OCI-M2 (cell line): Measurements from ENCODE around the gene CFAP54.

Experiments used
- DNase-seq: peaks from one replicate; lab custom pipeline; 2025; ENCODE audit not compliant: unreplicated experiment; lab: John Stamatoyannopoulos, UW

Gene CFAP54

DNA sequence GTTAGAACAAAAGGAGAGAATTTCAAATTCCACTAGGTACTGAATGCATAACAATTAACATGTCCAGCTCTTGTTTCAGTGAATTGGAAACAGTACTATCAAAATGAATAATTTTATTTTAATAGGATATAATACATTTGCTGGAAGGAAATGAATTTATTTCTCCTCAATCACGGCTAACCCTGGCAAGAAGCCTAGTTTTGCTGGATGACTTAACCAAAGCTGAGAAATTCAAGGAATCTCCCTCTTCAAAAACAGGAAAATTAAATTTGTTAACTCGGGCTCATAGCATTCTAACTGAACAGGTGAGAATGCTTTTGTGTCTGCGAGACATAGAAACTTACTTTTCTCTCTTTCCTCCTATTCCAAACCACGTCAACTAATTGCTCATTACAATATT lies 254.2 kb downstream of the CFAP54 start:
- DNase-seq = no peak

DNA sequence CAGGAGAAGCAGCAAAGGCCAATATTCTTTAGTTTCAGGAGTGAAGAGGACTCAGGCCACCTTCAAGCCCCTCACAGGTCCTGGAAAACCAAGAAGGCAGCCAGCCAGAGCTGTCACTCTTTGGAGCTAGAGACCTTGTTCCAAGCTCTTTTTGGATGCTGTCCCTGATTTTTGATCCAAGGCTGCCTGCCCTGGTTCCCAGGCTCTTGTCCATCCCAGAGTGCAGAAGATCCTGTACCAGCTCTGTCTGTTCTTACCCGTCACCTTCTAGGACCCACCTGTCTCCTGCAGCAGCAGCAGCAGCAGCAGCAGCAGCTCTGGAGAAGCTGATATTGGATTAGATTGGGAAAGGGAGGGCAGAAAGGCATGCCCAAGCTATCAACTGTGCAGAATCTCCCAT lies 260.6 kb downstream of the CFAP54 start:
- no peak for DNase-seq

DNA sequence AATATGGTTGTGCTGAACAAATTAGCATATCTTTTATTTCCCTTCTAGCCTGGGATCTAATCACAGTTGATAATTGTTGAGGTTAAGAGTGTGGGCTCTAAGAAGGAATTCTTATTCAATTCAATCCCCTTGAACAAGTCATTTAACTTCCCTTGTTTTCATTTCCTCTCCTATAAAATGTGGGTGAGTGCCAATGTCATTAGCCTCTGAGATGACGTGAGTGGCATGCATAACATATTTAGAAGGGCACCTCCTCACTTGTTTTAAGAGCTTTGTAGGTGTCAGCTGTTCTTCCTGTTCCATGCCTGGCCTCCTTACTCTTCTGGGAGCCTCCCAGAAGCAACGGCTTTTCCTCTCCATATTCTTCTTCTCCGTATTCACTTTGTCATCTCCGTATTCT lies 262.2 kb downstream of the CFAP54 start:
- no peak for DNase-seq

DNA sequence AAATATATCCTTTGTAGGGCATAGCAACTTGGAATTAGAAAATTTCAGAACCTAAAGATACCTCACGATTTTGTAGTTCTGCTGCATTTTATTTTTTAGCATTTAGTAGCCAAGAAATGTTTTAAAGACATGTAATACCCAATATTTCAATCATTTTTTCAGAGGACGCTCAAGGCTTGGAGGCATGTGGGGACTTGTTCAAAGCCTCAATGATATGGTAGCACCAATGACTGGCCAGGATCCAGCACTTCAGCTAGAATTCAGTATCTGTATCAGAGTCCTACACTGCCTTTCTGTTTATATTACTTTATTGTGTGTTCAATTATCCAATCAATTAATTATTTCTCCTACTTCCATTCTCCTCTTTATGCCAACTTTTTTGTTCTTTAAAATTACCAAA lies 262.8 kb downstream of the CFAP54 start:
- DNase-seq = no peak

DNA sequence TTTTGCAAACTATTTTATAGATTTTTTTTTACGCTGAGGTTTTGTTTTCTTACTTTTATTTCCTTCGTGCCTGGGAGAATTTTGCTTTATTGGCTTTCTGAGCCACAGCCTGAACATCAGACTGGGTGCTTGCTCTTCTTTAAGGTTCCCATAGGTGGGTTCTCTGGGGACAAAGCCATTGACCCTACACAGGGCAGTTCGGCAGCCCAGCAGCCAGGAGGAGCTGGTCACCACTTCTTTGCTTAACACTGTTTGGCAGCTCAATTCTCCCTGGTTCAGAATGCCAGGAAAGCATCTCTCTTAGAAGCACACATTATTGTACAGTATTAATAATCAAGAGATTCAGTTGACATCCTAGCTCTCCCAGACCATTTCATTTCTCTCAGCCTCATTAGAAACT lies 276.9 kb downstream of the CFAP54 start:
- no peak for DNase-seq

DNA sequence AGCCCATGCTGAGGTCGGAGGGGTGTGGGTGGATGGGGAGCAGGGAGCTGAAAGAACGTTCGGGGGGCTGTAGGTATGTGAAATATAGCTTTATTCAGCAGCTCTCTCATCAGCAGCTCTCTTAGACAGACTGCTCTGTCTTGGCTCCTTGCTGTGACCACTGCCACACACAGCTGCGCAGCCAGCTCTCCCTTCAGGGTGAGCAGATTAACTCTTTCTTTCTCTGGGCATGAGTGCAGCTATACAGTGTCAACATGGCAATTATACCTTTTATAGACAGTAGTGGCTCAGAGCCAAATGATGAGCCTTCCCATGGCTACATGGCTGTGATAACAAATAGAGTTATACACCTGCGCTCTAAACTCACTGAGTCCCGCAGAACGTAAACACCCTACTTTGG lies 280.0 kb downstream of the CFAP54 start:
- DNase-seq = no peak

DNA sequence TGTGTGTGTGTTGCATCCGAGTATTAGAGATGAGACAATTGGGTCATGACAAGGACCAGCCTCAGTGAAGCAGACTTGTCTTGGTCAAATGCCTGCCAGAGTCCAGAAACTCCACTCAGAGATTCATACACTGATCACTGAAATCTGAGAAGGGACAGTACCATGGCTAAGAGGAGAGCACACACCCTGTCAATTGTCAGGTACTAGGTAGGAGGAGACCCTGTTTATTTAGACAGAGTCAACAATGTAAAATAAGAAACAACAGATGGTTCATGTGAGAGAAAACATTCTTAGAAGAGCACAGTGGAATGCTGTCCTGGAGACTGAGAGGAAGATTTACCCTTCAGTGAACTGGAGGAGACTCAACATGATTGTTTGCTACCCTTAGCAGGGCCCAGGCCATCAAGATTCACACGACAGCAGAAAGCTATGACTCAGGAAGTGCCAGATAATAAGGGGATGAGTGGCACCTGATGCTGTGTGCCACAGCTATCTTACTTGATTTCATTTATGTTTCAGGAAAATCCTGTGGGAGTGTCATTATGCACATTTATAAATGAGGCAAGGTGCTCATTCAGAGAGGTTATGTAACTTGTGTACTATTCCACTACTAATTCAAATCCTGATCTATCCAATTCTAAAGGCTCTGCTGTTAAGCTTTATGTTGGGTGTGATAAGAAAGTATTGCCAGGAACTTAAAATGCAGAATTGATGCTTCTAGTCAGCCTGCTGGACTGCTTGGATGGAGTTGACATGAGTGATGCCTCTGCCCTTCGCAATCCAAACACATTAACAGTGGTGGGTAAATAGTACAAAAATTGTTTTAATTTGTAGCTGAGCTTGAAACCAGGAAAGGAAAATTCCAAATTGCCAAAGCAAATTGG lies 281.1 kb downstream of the CFAP54 start:
- no peak for DNase-seq

DNA sequence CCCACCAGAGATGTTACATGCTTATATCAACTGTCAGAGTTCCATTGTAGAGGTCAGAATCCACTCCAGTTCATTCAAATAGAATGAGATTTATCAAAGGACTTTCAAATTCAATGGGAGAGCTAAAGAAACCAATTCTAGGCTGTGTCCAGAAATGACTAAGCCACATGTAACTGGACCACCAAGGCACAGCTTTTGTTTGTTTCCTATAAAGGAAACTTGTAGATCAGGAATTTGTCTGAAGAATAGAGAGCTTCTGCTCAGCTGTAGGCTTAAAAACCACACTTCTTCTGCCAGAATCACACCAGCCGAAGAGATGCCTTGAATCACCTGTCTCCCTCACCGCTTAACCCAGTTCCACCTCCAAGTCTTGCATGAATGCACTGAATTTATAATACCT lies 283.7 kb downstream of the CFAP54 start:
- DNase-seq = no peak

DNA sequence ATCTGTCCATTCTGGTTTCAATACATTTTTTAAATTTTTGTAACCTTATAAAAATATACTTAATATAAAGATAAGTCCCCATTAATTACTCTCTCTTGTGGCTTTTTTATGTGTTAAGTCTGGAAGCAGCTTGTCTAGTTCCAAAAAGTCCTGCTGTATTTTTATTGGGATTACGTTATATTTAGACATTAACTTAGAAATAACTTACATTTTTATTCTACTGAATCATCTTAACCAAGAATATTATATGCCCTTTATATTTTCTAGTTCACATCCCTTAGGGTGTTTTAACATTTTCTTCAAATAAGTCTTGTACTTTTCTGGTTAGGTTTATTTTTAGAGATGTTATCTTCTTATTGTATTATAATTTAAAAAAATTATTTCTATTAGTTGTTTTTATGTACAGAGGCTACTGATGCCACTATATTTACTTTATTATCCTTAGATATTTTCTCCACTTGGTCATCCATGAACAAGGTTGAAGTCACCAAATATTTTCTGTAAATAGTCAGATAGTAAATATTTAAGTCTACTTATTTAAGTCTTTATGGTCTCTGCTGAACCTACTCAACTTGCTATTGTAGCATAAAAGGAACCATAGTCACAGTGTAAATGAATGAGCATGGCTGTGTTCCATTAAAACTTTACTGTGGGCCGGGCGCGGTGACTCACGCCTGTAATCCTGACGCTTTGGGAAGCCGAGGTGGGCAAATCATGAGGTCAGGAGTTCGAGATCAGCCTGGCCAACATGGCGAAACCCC lies 285.3 kb downstream of the CFAP54 start:
- no peak for DNase-seq

DNA sequence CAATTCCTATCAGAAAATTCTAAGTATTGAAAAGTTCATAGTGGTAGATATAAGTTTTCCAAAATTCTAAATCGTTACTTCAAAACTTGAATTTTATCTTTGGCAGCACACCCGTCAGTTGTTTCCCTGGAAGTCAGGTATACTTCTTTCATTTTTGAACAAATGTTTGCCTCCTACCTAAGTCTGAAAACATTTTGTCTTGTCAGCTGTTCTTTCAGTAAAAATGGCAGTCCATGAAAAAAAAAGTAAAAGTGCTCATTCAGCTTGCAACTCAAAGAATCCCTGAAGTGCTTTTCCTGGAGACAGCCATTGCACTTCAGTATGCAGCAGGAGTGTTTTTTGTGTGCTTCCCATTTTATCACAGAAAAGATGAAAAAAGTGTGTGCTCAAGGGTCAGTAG lies 287.5 kb downstream of the CFAP54 start:
- no peak for DNase-seq

DNA sequence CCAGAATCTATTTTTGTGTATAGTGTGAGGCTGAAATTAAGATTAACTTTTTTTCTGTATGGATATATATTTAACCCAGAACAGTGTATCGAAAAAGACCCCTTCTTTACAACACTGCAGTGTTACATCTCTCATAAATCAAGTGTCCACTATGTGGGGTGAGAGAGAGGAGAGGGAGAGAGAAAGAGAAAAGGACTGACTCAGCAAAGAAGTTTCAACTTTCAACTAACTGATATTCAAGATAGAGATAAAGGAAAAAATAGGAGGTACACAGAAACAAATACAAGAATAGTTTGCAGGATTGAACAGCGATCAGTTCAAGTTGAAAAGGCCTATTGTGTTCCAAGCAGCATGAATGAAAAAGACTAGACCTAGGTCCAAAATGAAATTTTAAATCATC lies 291.0 kb downstream of the CFAP54 start:
- DNase-seq = no peak

DNA sequence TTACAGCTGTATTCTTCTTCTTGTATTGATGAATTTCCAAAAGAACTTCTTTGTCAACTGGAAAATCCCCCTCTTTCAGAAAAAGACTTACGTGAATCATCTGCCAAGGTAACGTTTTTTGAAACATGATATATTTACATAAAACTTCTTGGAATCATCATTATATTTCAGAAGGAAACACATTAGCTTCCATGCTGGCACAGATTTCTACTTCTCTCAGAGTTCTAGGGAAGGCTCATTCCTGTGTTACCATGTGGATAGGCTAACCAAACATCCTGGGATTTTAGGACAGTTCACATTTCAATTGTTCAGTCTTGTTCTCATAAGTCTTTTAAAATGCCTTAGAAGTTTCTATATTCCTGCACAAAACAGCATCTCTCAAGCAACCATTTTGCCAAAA lies 297.4 kb downstream of the CFAP54 start:
- no peak for DNase-seq

DNA sequence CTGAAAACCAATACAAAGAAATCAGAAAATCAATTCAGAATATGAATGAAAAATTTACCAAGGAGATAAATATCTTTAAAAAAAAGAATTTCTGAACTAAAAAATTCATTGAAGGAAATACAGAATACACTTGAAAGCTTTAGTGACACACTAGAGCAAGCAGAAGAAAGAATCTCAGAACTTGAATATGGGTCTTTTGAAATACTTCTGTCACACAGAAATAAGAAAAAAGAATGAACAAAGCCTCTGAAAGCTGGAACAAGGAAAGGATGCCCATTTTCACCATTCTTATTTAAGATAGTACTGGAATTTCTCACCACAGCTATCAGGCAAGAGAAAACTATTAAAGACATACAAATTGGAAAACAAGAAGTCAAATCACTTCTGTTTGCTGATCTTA lies 314.6 kb downstream of the CFAP54 start:
- no peak for DNase-seq

DNA sequence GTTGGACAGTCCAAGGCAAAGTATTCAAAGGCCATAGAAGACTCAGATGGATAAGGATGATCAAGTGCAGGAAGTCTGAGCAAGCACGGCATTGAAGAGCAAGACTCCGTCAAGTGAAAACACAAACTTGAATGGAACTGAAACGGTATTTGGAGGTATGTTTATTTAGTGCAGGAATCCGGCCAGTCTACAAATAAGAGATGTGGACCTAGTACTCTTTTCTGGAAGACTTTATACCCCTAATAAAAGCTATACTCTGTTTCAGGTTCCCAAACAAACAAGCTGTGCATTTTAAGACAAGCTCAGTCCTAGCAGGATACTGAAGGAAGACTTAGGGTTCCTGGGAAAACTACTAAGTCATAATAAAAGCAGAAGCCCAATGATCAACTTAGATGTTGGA lies 316.9 kb downstream of the CFAP54 start:
- DNase-seq = no peak

DNA sequence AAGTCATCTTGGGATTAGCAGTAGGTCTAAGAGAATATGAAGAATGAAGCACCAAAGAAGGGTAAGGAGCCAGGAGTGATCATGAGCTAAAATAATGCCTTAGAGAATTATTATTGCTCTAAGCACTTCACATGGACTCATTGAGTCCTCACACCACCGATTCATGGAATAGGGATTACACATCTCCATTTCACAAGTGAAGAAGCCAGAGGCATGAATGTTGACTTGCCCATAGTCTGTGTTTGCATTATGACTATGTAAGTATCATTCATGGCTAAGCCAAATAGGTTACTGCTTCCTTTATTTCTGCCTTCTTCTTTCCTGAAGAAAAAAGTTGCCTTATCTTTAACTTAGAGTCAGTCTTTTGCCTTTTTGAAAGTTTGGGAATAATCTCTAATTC lies 318.4 kb downstream of the CFAP54 start:
- DNase-seq = no peak

DNA sequence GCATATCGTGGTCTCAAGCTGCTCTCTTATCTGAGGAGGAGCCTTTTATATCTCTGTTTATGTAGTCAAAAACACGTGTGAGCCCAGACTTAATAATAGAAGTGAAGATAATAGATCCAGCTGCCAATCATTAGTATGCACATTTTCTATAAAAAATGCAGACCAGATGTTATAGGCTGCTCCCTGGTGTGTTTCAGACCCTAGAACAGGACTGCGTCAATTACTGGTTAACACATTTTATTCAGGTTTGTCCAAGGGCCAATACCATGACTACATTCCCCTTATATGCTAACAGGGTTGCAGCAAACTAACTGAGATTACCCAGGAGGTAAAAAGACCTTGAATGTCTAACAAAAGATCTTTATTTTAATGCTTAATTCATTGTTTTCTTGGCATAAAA lies 319.2 kb downstream of the CFAP54 start:
- no peak for DNase-seq

DNA sequence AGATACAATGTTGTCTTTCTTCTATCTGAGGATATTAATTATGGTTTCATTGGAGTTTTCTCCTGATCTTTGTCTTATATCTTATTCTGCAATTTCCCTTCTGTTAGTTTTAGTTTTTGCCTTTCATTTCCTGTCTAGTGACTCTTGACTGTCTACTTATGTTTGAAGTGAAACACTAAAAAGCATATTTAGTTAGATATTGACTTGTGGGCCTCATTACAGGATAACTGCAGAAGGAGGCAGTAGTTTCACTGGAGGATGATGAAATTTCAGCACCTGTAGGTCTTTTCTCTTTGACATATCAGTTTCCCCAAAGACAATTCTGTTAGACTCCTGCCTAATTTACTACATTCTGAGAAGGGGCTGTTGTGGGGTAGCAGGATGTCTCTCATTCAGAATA lies 320.1 kb downstream of the CFAP54 start:
- DNase-seq = no peak

DNA sequence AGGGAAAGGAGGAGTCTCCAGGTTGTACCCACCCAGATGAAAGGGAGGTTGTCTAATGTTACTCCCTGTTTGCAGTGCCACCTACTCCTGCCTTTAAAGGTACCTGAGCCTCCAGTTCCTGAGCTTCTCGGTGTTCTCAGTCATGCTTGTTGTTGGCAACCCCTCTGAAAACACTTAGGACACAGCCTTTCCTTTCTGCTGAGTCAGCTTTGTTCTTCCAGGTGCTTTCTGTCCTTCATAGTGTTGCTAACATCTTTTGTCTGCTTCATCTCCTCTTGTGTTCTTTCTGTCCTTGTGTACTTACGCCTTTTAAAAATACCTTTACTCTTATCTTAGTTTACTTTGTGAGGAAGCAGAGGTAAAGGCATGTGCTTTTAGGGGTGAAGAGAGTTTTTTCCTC lies 320.7 kb downstream of the CFAP54 start:
- DNase-seq = no peak

DNA sequence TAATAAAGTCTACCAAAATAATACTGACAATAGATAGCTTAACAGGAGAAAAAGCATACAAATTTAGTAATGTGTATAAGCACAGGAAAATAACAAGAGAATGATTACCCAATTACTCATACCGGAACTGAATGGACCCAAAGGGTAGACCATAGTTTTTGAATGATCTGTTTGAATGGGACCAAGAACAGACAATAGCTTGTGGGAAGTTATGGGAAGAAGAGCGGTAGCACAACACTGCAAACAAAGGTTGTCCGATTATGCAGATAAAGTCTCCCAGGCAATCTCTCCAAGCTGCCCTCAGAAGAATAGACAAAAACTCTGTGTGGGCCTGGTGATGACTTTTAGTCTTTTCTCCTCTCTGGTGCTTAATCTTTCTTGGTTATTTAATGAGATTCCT lies 321.1 kb downstream of the CFAP54 start:
- no peak for DNase-seq

DNA sequence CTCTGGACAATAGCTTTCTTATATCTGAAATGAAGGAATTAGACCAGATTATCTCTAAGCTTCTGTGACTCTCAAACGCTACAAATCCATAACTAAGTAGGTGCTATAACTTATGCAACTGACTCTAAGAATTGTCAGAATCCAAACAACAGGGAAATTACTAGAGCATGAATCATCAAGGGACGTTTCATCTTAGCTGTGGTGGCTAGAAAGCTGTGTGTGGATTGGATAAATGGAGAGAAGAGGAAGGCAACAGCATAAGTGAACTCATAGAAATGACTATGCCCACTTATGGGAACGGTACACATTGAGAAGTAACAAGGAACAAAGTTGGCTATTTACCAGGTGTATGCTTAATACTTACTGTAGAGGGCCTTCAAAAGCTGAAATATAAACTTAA lies 321.7 kb downstream of the CFAP54 start:
- no peak for DNase-seq

DNA sequence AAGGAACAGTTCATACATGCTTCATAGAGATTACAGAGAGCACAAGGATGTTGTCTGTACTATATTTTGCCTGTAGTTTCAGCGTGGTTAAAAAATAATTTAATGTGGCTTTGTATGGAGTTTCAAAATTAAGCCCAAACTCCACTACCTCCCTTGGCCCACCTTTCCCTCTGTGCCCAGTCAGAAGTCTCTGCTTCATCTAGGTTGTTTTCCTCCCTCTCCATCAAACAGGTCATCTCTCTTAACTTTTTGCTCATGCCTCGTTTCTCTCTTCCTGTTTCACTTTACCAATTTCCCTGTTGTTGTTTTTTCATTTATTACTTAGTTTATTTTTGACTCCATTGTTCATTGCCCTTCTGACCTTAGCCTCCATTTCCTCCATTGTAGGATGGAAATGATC lies 322.8 kb downstream of the CFAP54 start:
- no peak for DNase-seq

DNA sequence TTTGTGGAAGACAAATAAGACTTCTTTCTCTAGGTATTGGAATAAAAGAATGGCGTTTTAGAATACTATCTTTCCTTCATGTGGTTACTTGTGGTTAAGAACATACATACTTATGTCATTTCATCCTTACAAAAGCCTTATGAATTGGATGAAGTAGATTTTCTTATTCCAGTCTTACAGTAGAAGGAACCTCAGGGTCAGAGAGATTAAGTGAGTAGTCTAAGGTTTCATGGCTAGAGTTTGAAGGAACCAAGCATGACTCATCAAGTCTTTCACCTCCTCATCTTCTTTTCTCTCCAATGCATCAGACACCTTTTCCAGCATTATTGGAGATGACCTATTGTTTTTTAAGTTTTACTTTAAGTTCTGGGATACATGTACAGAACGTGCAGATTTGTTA lies 324.8 kb downstream of the CFAP54 start:
- DNase-seq = no peak

DNA sequence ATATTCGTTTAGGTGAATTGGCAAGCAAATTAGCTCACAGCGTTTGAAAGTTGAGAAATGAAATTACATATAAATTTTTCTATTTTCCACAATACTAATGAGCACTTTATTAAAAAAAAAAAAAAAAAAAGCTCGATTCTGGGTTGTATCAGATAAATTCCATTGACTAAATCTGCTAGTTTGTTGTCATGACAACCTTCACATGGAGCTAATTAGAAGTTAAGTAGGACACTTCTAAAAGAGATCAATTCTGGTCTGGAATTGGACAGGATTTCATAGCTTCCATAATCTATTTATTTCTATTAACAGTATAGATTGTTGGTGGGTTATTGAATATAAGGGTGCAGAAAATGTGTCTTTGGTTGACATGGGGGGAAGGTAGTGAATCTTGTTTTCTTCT lies 332.2 kb downstream of the CFAP54 start:
- no peak for DNase-seq
